ENCODE results near the gene UVRAG.

UVRAG gene

GRCh38 chr11:75903276-75903675 lies 88.3 kb downstream of the UVRAG start:
- TF ChIP-seq CTCF (IDR thresholded peaks at IDR 0.05; ENCODE audit: control insufficient read depth, insufficient read depth, low read depth, low read length, missing control alignments) = no peak
- no peak for DNase-seq (ENCODE audit: low read depth)
- no peak overlapping the region for H3K4me3 ChIP-seq (ENCODE audit: control insufficient read depth, low read depth, low read length)

DNA sequence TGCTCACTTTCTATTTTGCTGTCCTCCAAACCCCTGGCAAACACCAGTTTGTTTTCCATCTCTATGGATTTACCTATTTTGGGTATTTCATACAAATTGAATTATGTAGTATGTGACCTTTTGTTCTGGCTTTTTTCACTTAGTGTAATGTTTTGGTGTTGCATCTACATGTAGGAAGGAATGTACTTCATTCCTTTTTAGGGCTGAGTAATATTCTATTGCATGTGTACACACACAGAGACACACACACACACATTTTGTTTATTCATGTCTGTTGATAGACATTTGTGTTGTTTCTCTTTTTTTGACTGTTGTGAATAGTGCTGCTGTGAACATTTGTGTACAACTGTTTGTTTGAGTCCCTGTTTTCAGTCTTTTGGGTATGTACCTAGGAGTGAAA lies 90.4 kb downstream of the UVRAG start:
- no peak for DNase-seq (ENCODE audit: low read depth)
- H3K4me3 ChIP-seq (ENCODE audit: control insufficient read depth, low read depth, low read length) = no peak overlapping the region
- no peak for TF ChIP-seq CTCF (IDR thresholded peaks at IDR 0.05; ENCODE audit: control insufficient read depth, insufficient read depth, low read depth, low read length, missing control alignments)

DNA sequence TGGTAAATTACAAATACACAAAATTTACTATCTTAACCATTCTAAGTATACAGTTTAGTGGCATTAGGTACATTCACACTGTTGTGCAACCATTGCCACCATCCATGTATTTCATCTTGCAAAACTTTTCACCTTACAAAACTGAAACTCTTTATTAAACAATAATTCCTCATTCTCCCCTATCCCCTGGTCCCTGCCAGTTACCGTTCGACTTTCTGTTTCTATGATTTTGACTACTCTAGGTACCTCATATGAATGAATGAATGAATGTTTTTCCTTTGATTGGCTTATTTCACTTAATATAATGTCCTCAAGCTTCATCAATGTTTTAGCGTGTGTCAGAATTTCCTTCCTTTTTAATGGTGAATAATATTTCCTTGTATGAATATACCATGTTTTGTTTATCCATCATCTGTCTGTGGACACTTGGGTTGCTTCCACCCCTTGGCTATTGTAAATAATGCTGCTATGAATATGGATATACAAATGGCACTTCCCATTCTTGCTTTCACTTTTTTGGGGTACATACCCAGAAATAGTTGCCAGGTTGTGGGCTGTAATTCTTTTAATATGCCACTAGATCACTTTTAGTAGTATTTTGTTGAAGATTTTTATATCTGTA lies 93.0 kb downstream of the UVRAG start:
- no peak overlapping the region for H3K4me3 ChIP-seq (ENCODE audit: control insufficient read depth, low read depth, low read length)
- DNase-seq (ENCODE audit: low read depth) = no peak
- TF ChIP-seq CTCF (IDR thresholded peaks at IDR 0.05; ENCODE audit: control insufficient read depth, insufficient read depth, low read depth, low read length, missing control alignments) = no peak

DNA sequence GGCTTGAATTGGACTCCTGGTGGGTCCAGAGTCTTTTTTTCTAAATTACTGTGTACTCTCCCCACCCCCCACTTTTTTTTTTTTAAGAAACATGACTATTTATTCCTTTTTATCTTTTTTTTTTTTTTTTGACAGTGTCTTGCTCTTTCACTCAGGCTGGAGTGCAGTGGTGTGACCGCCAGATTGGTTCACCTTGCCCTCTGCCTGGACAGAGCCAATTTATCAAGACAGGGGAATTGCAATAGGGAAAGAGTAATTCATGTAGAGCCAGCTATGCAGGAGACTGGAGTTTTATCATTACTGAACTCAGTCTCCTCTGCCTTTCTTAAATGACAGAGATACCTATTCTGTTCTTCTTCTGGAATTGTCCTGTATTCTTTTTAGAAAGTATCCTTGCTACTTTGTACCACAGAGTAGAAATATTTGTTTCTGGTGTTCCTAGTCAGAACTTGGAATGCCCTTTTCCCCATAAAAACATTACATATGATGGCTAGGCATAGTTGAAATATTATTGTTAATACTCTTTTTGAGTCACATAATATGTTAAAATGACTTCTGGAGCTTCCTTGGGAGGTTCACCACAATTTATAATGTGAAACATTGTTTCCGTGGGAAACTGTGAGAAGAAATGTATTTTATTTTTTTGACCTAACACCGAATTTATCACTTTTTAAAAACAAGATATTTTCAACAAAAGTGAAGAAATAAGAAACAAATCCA lies 95.6 kb downstream of the UVRAG start:
- DNase-seq (ENCODE audit: low read depth) = no peak
- no peak overlapping the region for H3K4me3 ChIP-seq (ENCODE audit: control insufficient read depth, low read depth, low read length)
- TF ChIP-seq CTCF (IDR thresholded peaks at IDR 0.05; ENCODE audit: control insufficient read depth, insufficient read depth, low read depth, low read length, missing control alignments) = no peak

DNA sequence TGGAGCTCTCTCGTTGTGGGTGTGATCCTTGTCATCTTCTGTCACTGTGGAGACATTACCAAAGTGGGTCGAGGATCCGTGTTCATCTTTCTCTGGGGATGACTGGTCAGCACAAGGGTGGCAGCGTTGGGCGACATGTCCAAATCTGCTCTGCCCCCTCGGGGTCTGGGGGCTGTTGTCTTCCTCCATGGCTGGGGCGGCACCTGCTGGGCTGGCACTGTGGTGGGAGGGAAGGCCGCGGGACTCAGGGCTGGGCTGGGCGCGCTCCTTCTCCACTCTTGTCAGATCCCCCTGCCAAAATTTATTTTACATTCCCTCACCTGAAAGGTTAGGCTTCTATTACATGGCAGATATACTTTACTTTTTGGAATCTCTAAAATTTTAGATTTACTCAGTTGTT lies 96.4 kb downstream of the UVRAG start:
- H3K4me3 ChIP-seq (ENCODE audit: control insufficient read depth, low read depth, low read length) = no peak overlapping the region
- no peak for DNase-seq (ENCODE audit: low read depth)
- TF ChIP-seq CTCF (IDR thresholded peaks at IDR 0.05; ENCODE audit: control insufficient read depth, insufficient read depth, low read depth, low read length, missing control alignments) = no peak

GRCh38 chr11:75913984-75914383 lies 99.0 kb downstream of the UVRAG start:
- H3K4me3 ChIP-seq (ENCODE audit: control insufficient read depth, low read depth, low read length) = no peak overlapping the region
- TF ChIP-seq CTCF (IDR thresholded peaks at IDR 0.05; ENCODE audit: control insufficient read depth, insufficient read depth, low read depth, low read length, missing control alignments) = no peak
- DNase-seq (ENCODE audit: low read depth) = no peak

Data from AG09309 (cell line).